ENCODE measurements around the gene SCARB1. TPM values are rescaled to one million over a fixed set of nuclear protein-coding genes. Genes with fewer than 3 reads are reported as not detected.

SCARB1 gene
- total and polyA plus RNA-seq, 9 of the 15 experiments (the other 6 are each of a cell fraction or from before 2014, with no cell fraction given), result 0.56 to 157 (median 52.8) TPM

- TF ChIP-seq ZBTB7A (IDR thresholded peaks at IDR 0.05; ENCODE audit: borderline replicate concordance, control insufficient read depth, low read depth, low read length) (peak; percentile 49; the same call in 1 of the 2 replicates), ZNF695 (CRISPR knock-in tag; IDR thresholded peaks at IDR 0.05) (no peak), RAD51 (IDR thresholded peaks at IDR 0.05; ENCODE audit: borderline replicate concordance, low read depth) (no peak), TFE3 (CRISPR knock-in tag; IDR thresholded peaks at IDR 0.05) (peak; percentile 49), FOSL1 (tag; conservative IDR thresholded peaks at IDR 0.05) (0 out of 2 replicates have a peak, but pooled peaks have one; percentile 24), BCOR (IDR thresholded peaks at IDR 0.05) (peak; percentile 87), E2F6 (IDR thresholded peaks at IDR 0.05; ENCODE audit: borderline replicate concordance in 1 of 2, extremely low read depth in 1 of 2, insufficient read depth in 1 of 2, insufficient read length in 1 of 2, low read depth in 1 of 2, low read length in 1 of 2, poor library complexity in 1 of 2, severe bottlenecking in 1 of 2) (no peak), ZNF507 (tag; conservative IDR thresholded peaks at IDR 0.05) (no peak), BCLAF1 (IDR thresholded peaks at IDR 0.05; ENCODE audit: borderline replicate concordance in 1 of 2, control insufficient read depth in 1 of 2, low read depth in 2 of 2, low read length in 1 of 2) (no peak), GABPA (tag; conservative IDR thresholded peaks at IDR 0.05; ENCODE audit: low read depth) (no peak), ATF7 (IDR thresholded peaks at IDR 0.05) (no peak), ZFP36 (IDR thresholded peaks at IDR 0.05; ENCODE audit: low read depth, low read length, partially characterized antibody) (peak; percentile 71), HDAC2 (IDR thresholded peaks at IDR 0.05) (peak; percentile 18), GTF2A2 (tag; IDR thresholded peaks at IDR 0.05) (no peak), FOXP1 (CRISPR knock-in tag; IDR thresholded peaks at IDR 0.05) (no peak), CTBP1 (IDR thresholded peaks at IDR 0.05; ENCODE audit: borderline replicate concordance) (no peak), KDM1A (IDR thresholded peaks at IDR 0.05) (peak; percentile 67 to 75)
- TF ChIP-seq, protein P1, sequence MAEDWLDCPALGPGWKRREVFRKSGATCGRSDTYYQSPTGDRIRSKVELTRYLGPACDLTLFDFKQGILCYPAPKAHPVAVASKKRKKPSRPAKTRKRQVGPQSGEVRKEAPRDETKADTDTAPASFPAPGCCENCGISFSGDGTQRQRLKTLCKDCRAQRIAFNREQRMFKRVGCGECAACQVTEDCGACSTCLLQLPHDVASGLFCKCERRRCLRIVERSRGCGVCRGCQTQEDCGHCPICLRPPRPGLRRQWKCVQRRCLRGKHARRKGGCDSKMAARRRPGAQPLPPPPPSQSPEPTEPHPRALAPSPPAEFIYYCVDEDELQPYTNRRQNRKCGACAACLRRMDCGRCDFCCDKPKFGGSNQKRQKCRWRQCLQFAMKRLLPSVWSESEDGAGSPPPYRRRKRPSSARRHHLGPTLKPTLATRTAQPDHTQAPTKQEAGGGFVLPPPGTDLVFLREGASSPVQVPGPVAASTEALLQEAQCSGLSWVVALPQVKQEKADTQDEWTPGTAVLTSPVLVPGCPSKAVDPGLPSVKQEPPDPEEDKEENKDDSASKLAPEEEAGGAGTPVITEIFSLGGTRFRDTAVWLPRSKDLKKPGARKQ (CRISPR knock-in tag; IDR thresholded peaks at IDR 0.05), result no peak
- TF ChIP-seq, protein P2, sequence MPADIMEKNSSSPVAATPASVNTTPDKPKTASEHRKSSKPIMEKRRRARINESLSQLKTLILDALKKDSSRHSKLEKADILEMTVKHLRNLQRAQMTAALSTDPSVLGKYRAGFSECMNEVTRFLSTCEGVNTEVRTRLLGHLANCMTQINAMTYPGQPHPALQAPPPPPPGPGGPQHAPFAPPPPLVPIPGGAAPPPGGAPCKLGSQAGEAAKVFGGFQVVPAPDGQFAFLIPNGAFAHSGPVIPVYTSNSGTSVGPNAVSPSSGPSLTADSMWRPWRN (IDR thresholded peaks at IDR 0.05; ENCODE audit: low read depth), result no peak
Measured at GRCh38 chr12:124738636-124739467, 124.8 kb downstream of the SCARB1 start (continued).
